HG02885 (cell line): ENCODE data around the gene NOS2.
"Not testable (repeated sequence)": the region's sequence is repeated elsewhere in the genome, so short reads cannot be mapped to it uniquely, and the experiment has no call there.

Experiments
- ATAC-seq: cut with Tn5 transposase; IDR thresholded peaks from one replicate; pipeline ENCODE4 v1.9.1; 2021; ENCODE audit warnings: mild to moderate bottlenecking; ENCODE audit not compliant: unreplicated experiment, poor library complexity

The NOS2 gene

GRCh38 chr17:27793168-27793905, 7.0 kb downstream of the NOS2 start:
- ATAC-seq, result no peak

DNA sequence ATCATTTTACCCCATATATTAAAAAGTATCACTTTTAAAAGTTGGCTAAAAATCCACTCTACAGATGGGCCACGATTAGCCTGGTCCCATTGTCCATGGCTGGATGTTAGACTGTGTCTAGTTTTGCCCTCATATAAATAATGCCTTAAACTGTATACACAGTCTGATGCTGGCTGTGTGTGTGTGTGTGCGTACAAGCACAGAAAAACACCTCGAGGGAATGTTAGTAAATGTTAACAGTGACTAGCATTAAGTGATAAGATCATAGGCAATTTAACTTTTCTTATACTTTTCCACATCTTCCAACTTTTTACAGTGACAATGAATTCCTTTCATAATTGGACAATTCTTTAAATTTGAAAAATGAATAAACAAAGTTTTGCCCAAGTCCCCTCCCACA, 8.2 kb downstream of the NOS2 start:
- no peak for ATAC-seq

DNA sequence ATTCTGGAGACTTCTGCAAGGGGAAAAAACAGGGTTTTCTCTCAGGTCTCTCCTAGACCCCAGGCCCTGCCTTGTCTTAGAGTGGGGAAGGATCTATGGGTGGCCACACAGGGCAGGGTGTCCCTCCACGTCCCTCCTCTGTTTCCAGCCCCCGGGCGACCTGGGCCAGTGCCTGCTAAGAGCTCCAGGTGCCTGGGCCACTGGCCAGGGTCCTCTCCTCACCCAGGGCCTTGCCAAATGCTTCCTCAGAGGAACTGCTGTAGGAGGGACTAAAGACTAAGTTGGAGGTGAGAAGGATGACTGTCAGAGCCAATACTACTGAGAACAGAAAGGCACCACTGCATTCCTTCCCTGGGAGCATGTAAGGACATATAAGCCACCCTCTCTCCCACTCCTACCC, 11.4 kb downstream of the NOS2 start:
- ATAC-seq, result no peak

GRCh38 chr17:27783440-27784350, 16.6 kb downstream of the NOS2 start:
- no peak for ATAC-seq

- no peak for ATAC-seq
These were observed 17.5 kb downstream of the NOS2 start for GRCh38 chr17:27782791-27783206.

DNA sequence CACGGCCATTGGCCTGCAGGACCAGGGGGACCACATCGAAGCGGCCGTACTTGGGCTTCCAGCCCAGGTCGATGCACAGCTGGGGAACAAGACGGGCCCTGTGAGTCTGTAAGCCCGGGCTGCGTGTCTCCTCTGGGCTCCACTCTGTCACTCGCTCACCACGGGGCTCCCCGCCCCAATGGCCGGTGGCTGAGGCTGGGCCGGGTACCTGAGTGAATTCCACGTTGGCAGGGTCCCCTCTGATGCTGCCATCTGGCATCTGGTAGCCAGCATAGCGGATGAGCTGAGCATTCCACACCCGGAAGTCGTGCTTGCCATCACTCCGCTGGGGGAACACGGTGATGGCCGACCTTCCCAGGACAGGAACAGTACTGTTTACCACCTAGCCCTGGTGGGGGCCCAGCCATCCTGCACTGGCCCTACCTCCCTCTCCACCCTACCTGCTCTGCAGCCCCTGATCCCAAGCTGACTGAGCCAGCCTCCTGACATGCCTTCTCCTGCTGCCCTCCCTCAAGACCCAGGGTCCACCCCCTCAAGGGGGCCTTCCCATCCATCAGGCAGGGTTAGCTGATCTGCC, 19.4 kb downstream of the NOS2 start:
- ATAC-seq, result no peak

- no peak for ATAC-seq
These were observed 20.1 kb downstream of the NOS2 start for GRCh38 chr17:27780092-27780827.

DNA sequence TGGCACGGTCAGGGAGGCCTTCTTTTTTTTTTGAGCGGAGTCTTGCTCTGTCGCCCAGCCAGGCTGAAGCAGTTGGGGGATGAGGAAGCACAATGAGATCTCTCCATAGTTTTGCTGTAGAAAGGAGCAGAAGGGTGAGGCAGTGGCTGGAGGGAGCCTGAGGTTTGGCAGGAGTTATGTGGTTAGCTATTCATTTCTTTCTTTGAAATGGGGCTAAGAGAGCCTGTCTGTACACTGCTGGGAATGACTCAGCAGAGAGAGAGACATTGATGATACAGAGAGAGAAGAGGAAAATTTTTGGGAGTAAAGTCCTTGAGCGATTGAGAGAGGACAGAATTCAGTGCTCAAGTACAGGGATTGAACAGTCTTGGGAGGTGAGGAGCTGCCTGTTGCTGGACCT, 22.1 kb downstream of the NOS2 start:
- no peak for ATAC-seq

- ATAC-seq, result no peak
These were observed 23.3 kb downstream of the NOS2 start for GRCh38 chr17:27776882-27777624.

DNA sequence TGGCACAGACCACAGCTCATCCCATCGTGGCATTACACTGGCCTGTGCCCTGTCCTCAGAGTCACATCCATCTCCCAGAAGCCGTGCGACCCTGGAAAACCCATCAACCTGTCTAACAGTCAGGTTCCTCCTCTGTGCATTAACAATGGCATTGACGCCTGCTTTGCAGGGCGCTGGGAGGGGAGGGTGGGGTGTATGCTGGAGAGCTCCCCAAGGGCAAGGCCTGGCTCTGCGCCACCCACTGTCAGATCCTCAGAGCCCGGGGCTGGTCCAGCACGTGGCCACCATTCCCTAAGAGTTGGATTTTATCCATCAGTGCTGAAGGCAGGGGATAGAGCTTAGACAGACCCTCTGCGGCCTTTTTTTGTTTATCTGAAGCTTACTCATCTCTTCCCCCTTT, 28.7 kb downstream of the NOS2 start:
- ATAC-seq, result no peak

GRCh38 chr17:27770877-27771276, 29.5 kb downstream of the NOS2 start:
- ATAC-seq, result no peak

- ATAC-seq, result no peak
These were observed 31.4 kb downstream of the NOS2 start for GRCh38 chr17:27768858-27769410.

GRCh38 chr17:27766438-27766837, 33.9 kb downstream of the NOS2 start:
- no peak for ATAC-seq

DNA sequence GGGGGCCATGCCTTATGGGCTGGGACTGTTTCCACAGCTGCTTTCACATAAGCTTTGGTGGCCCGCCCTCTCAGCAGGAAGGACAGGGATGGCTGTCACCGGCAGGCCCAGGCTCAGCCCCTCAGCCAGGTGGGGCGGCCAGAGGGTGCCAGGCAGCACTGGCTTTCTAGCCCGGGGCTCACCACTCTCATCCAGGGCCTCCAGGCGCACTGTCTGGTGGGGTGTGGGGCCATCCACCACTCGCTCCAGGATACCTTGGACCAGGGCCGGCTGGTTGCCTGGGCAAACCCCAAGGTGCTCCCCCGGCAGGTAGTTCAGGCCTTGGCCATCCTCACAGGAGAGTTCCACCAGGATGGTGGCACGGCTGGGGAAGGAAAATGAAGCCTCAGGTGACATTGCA, 35.0 kb downstream of the NOS2 start:
- no peak for ATAC-seq

DNA sequence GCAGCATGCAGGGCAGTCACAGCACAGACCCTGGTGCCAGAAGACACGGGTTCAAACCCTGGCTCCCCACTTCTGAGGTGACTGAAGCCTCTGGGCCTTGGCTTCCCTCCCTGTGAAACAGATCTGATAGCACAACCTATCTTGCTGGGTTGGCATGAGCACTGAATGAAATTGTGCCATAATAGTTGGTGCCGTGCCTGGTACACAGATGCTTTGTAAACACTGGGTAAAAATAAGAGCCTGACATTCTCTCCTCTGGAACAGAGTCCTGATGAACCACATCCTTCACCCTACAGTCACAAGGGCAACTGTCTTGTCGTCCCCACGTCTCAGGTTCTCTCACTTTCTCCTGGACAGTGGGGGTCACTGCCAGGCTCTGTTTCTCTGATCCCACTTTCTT, 35.7 kb downstream of the NOS2 start:
- ATAC-seq, result no peak

GRCh38 chr17:27762527-27763305, 37.6 kb downstream of the NOS2 start:
- no peak for ATAC-seq

- not testable (repeated sequence) for ATAC-seq
These were observed 39.4 kb downstream of the NOS2 start for GRCh38 chr17:27760931-27761330.

DNA sequence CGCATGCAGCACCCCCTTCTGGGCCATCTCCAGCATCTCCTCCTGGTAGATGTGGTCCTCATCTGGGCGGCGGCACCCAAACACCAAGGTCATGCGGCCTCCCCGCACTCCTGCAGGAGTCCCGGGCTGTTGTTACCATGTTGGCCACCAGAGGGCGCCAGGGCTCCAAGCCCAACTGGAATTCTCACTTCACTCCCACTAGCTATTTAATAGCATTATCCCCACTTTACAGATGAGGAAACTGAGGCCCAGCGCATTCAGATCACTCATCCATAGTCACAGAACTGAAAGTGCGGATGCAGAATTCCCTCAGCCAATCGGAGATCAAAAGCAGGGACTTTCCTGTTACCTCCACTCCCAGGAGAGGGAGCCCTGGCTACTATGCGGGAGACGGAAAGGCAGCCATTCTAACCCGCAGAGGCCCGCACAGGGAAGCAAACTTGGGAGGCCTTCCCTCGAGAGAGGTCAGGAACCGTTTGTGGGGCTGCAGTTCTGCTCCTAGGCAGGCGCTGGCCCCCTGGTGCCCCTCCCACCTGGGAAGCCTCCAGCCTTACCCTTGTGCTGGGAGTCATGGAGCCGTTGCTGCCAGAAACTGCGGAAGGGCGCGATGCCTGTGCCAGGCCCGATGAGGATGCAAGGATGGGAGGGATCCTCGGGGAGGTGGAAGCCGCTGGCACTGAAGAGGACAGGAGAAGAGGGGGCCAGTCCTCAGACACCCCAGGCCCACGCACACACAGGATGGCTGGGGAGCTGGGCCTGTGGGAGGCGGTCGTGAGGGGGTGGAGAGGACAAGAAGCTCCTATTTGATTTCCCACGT, 40.1 kb downstream of the NOS2 start:
- ATAC-seq, result peak; percentile 55
